PFSK-1 (cell line): ENCODE results near the gene TECTB.

Experiments used
- FOXP2 ChIP-seq: optimal IDR thresholded peaks from 2 replicates; pipeline ENCODE3; 2011; ENCODE audit warnings: borderline replicate concordance, control low read depth, inconsistent platforms; ENCODE audit not compliant: insufficient read depth; ENCODE audit errors: extremely low read length, extremely low read depth
- POLR2AphosphoS5 ChIP-seq: IDR thresholded peaks from 2 replicates; pipeline ENCODE4 v1.6.1; 2012; ENCODE audit warnings: low read depth, mild to moderate bottlenecking, control low read depth, low read length, moderate library complexity
- REST ChIP-seq, 2 experiments: IDR thresholded peaks; 2 replicates each; pipeline versions ENCODE4 v1.6.1 to v1.8.0; 2011 to 2012; ENCODE audit warnings: low read depth in 2 of 2, low read length in 2 of 2, control low read depth in 1 of 2, inconsistent platforms in 1 of 2, mild to moderate bottlenecking in 1 of 2, moderate library complexity in 1 of 2; ENCODE audit not compliant: insufficient read depth in 1 of 2
- SIN3A ChIP-seq: IDR thresholded peaks from 2 replicates; pipeline ENCODE4 v1.6.1; 2012; ENCODE audit warnings: mild to moderate bottlenecking, low read length, moderate library complexity, borderline replicate concordance; ENCODE audit not compliant: insufficient read depth
- TAF1 ChIP-seq: IDR thresholded peaks from 2 replicates; pipeline ENCODE4 v1.6.1; 2012; ENCODE audit warnings: low read length, control low read depth, borderline replicate concordance; ENCODE audit not compliant: insufficient read depth

The TECTB gene

GRCh38 chr10:112307358-112308124, 24.3 kb downstream of the TECTB start:
- TF ChIP-seq FOXP2 (no peak), SIN3A (no peak), REST (IDR thresholded peaks at IDR 0.05; ENCODE audit: insufficient read depth in 1 of 2, low read depth in 2 of 2, low read length in 2 of 2) (no peak), TAF1 (no peak), POLR2AphosphoS5 (no peak)

- TF ChIP-seq FOXP2: no peak
- TF ChIP-seq SIN3A: no peak
- no peak for TF ChIP-seq REST (IDR thresholded peaks at IDR 0.05; ENCODE audit: insufficient read depth in 1 of 2, low read depth in 2 of 2, low read length in 2 of 2)
These were observed 24.9 kb downstream of the TECTB start for GRCh38 chr10:112308125-112308502.

- TF ChIP-seq TAF1 (no peak), SIN3A (no peak), POLR2AphosphoS5 (no peak), REST (IDR thresholded peaks at IDR 0.05; ENCODE audit: insufficient read depth in 1 of 2, low read depth in 2 of 2, low read length in 2 of 2) (no peak), FOXP2 (no peak)
These were observed 28.3 kb downstream of the TECTB start for GRCh38 chr10:112311481-112311880.

GRCh38 chr10:112313234-112313633, 30.0 kb downstream of the TECTB start:
- TF ChIP-seq POLR2AphosphoS5 (no peak), FOXP2 (no peak), SIN3A (no peak), REST (IDR thresholded peaks at IDR 0.05; ENCODE audit: insufficient read depth in 1 of 2, low read depth in 2 of 2, low read length in 2 of 2) (no peak), TAF1 (no peak)
